ENCODE measurements around the gene TANGO6.

Gene TANGO6

DNA sequence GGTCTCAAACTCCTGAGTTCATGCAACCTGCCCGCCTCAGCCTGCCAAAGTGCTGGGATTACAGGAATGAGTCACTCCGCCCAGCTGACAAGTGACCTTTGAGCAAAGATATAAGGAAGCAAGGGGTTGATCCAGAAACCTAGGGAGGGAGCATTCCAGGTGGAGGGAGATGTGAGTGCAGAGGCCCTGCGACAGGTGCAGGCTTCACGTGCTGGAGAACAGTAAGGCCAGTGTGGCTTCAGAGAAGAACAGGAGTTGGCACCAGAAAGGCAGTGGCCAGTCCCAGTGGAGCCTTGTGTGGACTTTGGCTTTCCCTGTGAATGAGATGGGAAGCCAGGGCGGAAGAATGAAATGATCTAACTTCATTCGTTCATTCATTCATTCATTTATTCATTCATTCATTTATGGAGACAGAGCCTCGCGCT is 188.6 kb downstream of the TANGO6 start:
- Histone ChIP-seq H4K20me1 (no peaks in the 10 kb centered on the region), H3K4me1 (peaks cover 14% of the 10 kb centered on the region; the same call in 1 of the 2 replicates), H3K9me3 (no peaks in the 10 kb centered on the region), H3K4me3 (no peak overlapping the region), H3K36me3 (peaks cover 16% of the 10 kb centered on the region; the same call in 1 of the 2 replicates), H3K27me3 (no peaks in the 10 kb centered on the region), H3K9ac (no peak overlapping the region), H3K4me2 (no peak overlapping the region), H3K27ac (no peak overlapping the region)
- no peak for TF ChIP-seq Cebpa-rat (IDR thresholded peaks at IDR 0.05)

DNA sequence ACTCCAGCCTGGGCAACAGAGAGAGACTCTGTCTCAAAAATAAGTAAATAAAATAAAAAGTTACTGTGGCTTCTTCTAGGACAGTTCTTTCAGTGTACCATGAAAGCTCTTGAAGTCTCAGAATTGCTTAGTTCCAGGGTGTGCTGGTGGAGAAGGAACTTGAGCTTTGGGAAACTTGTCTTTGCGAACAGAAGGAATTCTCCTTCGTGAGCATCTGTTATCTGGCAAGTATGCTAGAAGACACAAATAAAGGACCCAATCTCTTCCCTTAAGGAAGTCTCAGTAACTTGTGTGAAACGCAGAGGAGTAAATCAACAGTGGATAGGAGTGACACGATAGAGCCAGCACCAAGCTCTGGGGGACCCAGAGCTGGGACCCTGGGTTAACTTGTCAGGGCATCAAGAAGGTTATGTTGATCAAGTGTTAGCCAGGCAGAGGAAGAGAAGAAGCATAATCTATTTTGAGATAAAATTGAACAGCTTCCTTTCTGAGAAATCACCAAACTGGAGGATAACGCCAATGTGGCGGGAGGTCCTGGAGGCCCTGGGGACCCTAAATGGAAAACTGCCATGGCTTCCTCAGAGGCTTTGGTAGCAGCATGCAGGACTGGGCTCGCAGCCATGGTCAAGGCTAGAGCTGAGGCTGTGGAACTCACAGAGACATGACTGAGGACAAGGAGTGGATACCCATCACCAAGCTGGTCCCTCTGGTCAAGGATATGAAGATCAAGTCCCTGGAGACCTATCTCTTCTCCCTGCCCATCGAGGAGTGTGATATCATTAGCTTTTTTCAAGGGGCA is 190.0 kb downstream of the TANGO6 start:
- no peak overlapping the region for H3K9ac ChIP-seq
- H4K20me1 ChIP-seq, result no peaks in the 10 kb centered on the region
- H3K4me2 ChIP-seq, result peak overlapping the region; percentile 11; the same call in 1 of the 2 replicates
- H3K27me3 ChIP-seq, result no peaks in the 10 kb centered on the region
- no peaks in the 10 kb centered on the region for H3K9me3 ChIP-seq
- no peak overlapping the region for H3K4me3 ChIP-seq
- peaks cover 16% of the 10 kb centered on the region; the same call in 1 of the 2 replicates for H3K36me3 ChIP-seq
- H3K27ac ChIP-seq, result no peak overlapping the region
- no peak for TF ChIP-seq Cebpa-rat (IDR thresholded peaks at IDR 0.05)
- H3K4me1 ChIP-seq, result peaks cover 14% of the 10 kb centered on the region; the same call in 1 of the 2 replicates

GRCh38 chr16:69035375-69035774 is 192.0 kb downstream of the TANGO6 start:
- Histone ChIP-seq H3K27ac (no peak overlapping the region), H3K4me1 (peaks cover 14% of the 10 kb centered on the region; the same call in 1 of the 2 replicates), H3K27me3 (no peaks in the 10 kb centered on the region), H3K4me3 (no peak overlapping the region), H3K4me2 (no peak overlapping the region), H3K36me3 (peaks cover 21% of the 10 kb centered on the region), H3K9ac (no peak overlapping the region), H4K20me1 (no peaks in the 10 kb centered on the region), H3K9me3 (no peaks in the 10 kb centered on the region)
- no peak for TF ChIP-seq Cebpa-rat (IDR thresholded peaks at IDR 0.05)

GRCh38 chr16:69036399-69037091 is 193.2 kb downstream of the TANGO6 start:
- H3K4me2 ChIP-seq, result peak overlapping the region; percentile 28
- peaks cover 14% of the 10 kb centered on the region; the same call in 1 of the 2 replicates for H3K4me1 ChIP-seq
- H3K27ac ChIP-seq, result no peak overlapping the region
- no peak for TF ChIP-seq Cebpa-rat (IDR thresholded peaks at IDR 0.05)
- H3K4me3 ChIP-seq, result no peak overlapping the region
- no peaks in the 10 kb centered on the region for H3K27me3 ChIP-seq
- H3K9ac ChIP-seq, result no peak overlapping the region
- H3K36me3 ChIP-seq, result peaks cover 33% of the 10 kb centered on the region
- no peaks in the 10 kb centered on the region for H4K20me1 ChIP-seq
- H3K9me3 ChIP-seq, result peaks cover 6% of the 10 kb centered on the region

- Histone ChIP-seq H3K9me3 (peaks cover 14% of the 10 kb centered on the region), H3K27ac (no peak overlapping the region), H3K36me3 (peaks cover 36% of the 10 kb centered on the region), H3K4me1 (peaks cover 14% of the 10 kb centered on the region; the same call in 1 of the 2 replicates), H3K4me3 (no peak overlapping the region), H3K9ac (no peak overlapping the region), H3K4me2 (no peak overlapping the region), H3K27me3 (no peaks in the 10 kb centered on the region), H4K20me1 (no peaks in the 10 kb centered on the region)
- no peak for TF ChIP-seq Cebpa-rat (IDR thresholded peaks at IDR 0.05)
Observed at GRCh38 chr16:69037373-69038160, 194.2 kb downstream of the TANGO6 start.

DNA sequence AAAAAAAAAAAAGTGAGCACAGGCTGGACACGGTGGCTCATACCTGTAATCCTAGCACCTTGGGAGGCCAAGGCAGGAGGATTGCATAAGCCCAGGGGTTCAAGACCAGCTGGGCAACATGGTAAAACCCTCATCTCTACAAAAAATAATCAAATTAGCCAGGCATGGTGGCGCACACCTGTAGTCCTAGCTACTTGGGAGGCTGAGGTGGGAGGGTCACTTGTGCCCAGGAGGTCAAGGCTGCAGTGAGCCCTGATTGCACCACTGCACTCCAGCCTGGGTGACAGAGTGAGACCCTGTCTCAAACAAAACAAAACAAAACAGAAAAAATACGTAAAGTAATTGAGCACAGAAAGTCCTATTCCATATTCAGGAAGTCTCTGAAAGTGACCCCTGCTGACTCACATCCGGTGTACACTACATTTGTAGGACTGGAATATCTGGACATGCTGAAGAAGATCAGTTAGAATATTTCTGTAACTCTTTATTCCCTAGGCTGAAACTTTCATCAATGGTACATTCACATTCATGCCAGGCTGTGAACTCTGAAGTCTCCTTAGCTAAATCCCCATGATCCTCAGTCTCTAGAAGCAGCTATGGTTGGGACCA is 196.1 kb downstream of the TANGO6 start:
- Histone ChIP-seq H3K36me3 (peaks cover 26% of the 10 kb centered on the region), H3K27me3 (no peaks in the 10 kb centered on the region), H4K20me1 (no peaks in the 10 kb centered on the region), H3K4me3 (no peak overlapping the region), H3K9ac (no peak overlapping the region), H3K4me2 (no peak overlapping the region), H3K27ac (no peak overlapping the region), H3K4me1 (peaks cover 8% of the 10 kb centered on the region; the same call in 1 of the 2 replicates), H3K9me3 (peaks cover 14% of the 10 kb centered on the region)
- no peak for TF ChIP-seq Cebpa-rat (IDR thresholded peaks at IDR 0.05)

DNA sequence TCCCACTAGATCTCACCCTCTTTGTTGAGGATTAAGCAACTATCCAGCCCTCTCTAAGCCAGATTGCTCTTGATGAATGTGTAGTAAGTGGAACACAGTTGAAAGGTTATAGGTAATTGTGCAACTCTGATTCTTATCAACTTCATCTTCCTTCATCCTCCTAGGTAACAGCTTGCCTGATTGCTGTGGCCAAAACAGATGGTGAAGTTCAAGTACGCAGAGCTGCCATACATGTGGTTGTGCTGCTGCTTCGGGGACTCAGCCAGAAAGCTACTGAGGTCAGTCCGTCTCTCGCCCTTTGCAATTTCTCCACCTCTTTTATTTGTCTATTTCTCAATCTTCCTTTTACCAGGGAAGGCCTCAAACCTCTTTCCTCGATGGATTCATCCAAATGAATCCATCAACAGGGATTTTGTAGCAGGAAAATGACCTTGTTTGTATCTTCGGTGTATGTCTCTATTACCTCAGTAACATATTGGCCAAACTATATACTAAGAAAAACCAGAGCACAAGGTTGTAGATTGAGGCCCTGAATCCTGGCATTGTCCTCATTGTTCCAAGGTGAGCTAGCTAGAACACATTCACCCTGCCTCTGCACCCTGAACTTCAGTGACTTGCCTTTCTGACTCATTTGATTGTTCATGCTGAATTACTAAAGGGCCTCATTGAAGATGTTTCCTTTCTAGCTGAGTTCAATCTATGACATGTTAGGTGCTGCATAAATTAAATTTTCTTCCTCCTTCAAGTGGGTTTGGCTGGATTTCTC is 197.0 kb downstream of the TANGO6 start:
- no peak overlapping the region for H3K9ac ChIP-seq
- no peak overlapping the region for H3K4me3 ChIP-seq
- H3K27ac ChIP-seq, result no peak overlapping the region
- H3K27me3 ChIP-seq, result no peaks in the 10 kb centered on the region
- no peak overlapping the region for H3K4me2 ChIP-seq
- no peak for TF ChIP-seq Cebpa-rat (IDR thresholded peaks at IDR 0.05)
- peaks cover 14% of the 10 kb centered on the region for H3K9me3 ChIP-seq
- no peaks in the 10 kb centered on the region for H4K20me1 ChIP-seq
- H3K4me1 ChIP-seq, result peaks cover 8% of the 10 kb centered on the region; the same call in 1 of the 2 replicates
- peaks cover 26% of the 10 kb centered on the region for H3K36me3 ChIP-seq

- no peak for TF ChIP-seq Cebpa-rat (IDR thresholded peaks at IDR 0.05)
- H3K4me1 ChIP-seq, result no peaks in the 10 kb centered on the region
- no peaks in the 10 kb centered on the region for H3K9me3 ChIP-seq
- H3K36me3 ChIP-seq, result no peaks in the 10 kb centered on the region
- no peak overlapping the region for H3K4me2 ChIP-seq
- no peaks in the 10 kb centered on the region for H4K20me1 ChIP-seq
- no peak overlapping the region for H3K27ac ChIP-seq
- no peak overlapping the region for H3K4me3 ChIP-seq
- no peak overlapping the region for H3K9ac ChIP-seq
- no peaks in the 10 kb centered on the region for H3K27me3 ChIP-seq
Observed at GRCh38 chr16:69048328-69049120, 205.2 kb downstream of the TANGO6 start.
